Limb (tissue), 2 donors: ENCODE measurements around the gene NUDT16L1.

Experiments
- DNase-seq, 2 donors: peaks; one replicate each; pipeline ENCODE4 v3.0.0-alpha.2; 2016; ENCODE audit errors: extremely low spot score in 2 of 2

Gene NUDT16L1

GRCh38 chr16:4693956-4694641 lies 737 bp downstream of the NUDT16L1 start:
- DNase-seq, result peak; percentile 47 to 72

- DNase-seq, result peak in 1 of 2 donors; percentile 37
These were observed 1.5 kb downstream of the NUDT16L1 start for GRCh38 chr16:4694642-4695451.

GRCh38 chr16:4695473-4696171 lies 2.3 kb downstream of the NUDT16L1 start:
- DNase-seq, result no peak

GRCh38 chr16:4696172-4696904 lies 3.0 kb downstream of the NUDT16L1 start:
- no peak for DNase-seq

GRCh38 chr16:4696905-4697847 lies 3.8 kb downstream of the NUDT16L1 start:
- no peak for DNase-seq

- no peak for DNase-seq
These were observed 4.5 kb downstream of the NUDT16L1 start for GRCh38 chr16:4697848-4698291.

- DNase-seq, result no peak
These were observed 5.1 kb downstream of the NUDT16L1 start for GRCh38 chr16:4698321-4699045.

GRCh38 chr16:4699046-4699556 lies 5.7 kb downstream of the NUDT16L1 start:
- DNase-seq, result no peak

GRCh38 chr16:4700380-4700996 lies 7.1 kb downstream of the NUDT16L1 start:
- DNase-seq, result no peak

GRCh38 chr16:4700997-4701743 lies 7.8 kb downstream of the NUDT16L1 start:
- DNase-seq, result no peak

GRCh38 chr16:4701791-4702465 lies 8.6 kb downstream of the NUDT16L1 start:
- DNase-seq, result no peak

GRCh38 chr16:4702466-4702808 lies 9.1 kb downstream of the NUDT16L1 start:
- DNase-seq, result no peak

GRCh38 chr16:4703906-4704305 lies 10.5 kb downstream of the NUDT16L1 start:
- DNase-seq, result no peak

- DNase-seq, result no peak
These were observed 11.1 kb downstream of the NUDT16L1 start for GRCh38 chr16:4704491-4704890.

- no peak for DNase-seq
These were observed 11.6 kb downstream of the NUDT16L1 start for GRCh38 chr16:4704913-4705312.

GRCh38 chr16:4706871-4707270 lies 13.5 kb downstream of the NUDT16L1 start:
- DNase-seq, result no peak

GRCh38 chr16:4709481-4709880 lies 16.1 kb downstream of the NUDT16L1 start:
- no peak for DNase-seq
